Sigmoid colon (tissue), 4 donors: ENCODE measurements around the gene SUGCT.

Experiments
- CTCF ChIP-seq, 4 experiments: fragments of 450-650 bp in 3 of 4; fragments of 200-600 bp in 1 of 4; IDR thresholded peaks; one replicate each; pipeline ENCODE4 v1.5.1; 2016 to 2019; ENCODE audit warnings: antibody characterized with exemption in 4 of 4, mild to moderate bottlenecking in 3 of 4, moderate library complexity in 2 of 4
- EP300 ChIP-seq, 4 donors: sonication (generic); formaldehyde crosslinking; IDR thresholded peaks; one replicate each; pipeline ENCODE4 v1.6.1; 2017; ENCODE audit warnings: antibody characterized with exemption in 4 of 4
- POLR2A ChIP-seq, 2 donors: fragments of 450-650 bp; IDR thresholded peaks; one replicate each; pipeline ENCODE4 v1.6.1; 2016; ENCODE audit warnings: antibody characterized with exemption in 2 of 2, mild to moderate bottlenecking in 2 of 2, moderate library complexity in 2 of 2

GRCh38 chr7:40199076-40199802, 64.4 kb downstream of the SUGCT start:
- no peak for TF ChIP-seq CTCF (IDR thresholded peaks at IDR 0.05)
- no peak for TF ChIP-seq EP300 (IDR thresholded peaks at IDR 0.05)
- no peak for TF ChIP-seq POLR2A (IDR thresholded peaks at IDR 0.05)
